Vagina (tissue), 2 donors: ENCODE data around the gene ANXA6.
A peak's percentile ranks its signal among the peaks of the same experiment; 100 is the strongest.

Experiments used
- CTCF ChIP-seq, 3 experiments: fragments of 450-650 bp in 2 of 3; fragments of 200-600 bp in 1 of 3; sonication (generic) in 1 of 3; IDR thresholded peaks; one replicate each; pipeline ENCODE4 v1.5.1; 2017 to 2019; ENCODE audit warnings: antibody characterized with exemption in 3 of 3, mild to moderate bottlenecking in 2 of 3, moderate library complexity in 2 of 3
- POLR2A ChIP-seq, 2 donors: fragments of 450-650 bp; IDR thresholded peaks; one replicate each; pipeline ENCODE4 v1.6.1; 2017; ENCODE audit warnings: antibody characterized with exemption in 2 of 2, mild to moderate bottlenecking in 2 of 2, moderate library complexity in 2 of 2
- POLR2AphosphoS5 ChIP-seq, 2 donors: sonication (generic); formaldehyde crosslinking; IDR thresholded peaks; one replicate each; pipeline ENCODE4 v1.9.0; 2017; ENCODE audit warnings: antibody characterized with exemption in 2 of 2, mild to moderate bottlenecking in 2 of 2, low read depth in 1 of 2; ENCODE audit not compliant: insufficient read depth in 1 of 2

GRCh38 chr5:151164687-151165392, 7.3 kb upstream of the ANXA6 start:
- TF ChIP-seq CTCF (IDR thresholded peaks at IDR 0.05) (peak; percentile 80 to 94 (median 94)), POLR2A (IDR thresholded peaks at IDR 0.05) (no peak), POLR2AphosphoS5 (IDR thresholded peaks at IDR 0.05; ENCODE audit: insufficient read depth in 1 of 2, low read depth in 1 of 2) (peak in 1 of 2 donors; percentile 49)
